Stimulated activated CD4-positive, alpha-beta T cell treated with anti-CD3 and anti-CD28 coated beads, Interleukin-1b, Interleukin-23, amount 100 ng/mL, for 1 hour (primary cell): ENCODE measurements around the gene LTN1.
"Not testable (repeated sequence)": the region's sequence is repeated elsewhere in the genome, so short reads cannot be mapped to it uniquely, and the experiment has no call there.

Experiments used
- DNase-seq, 2 donors: peaks; one replicate each; pipeline ENCODE4 v3.0.0-alpha.2; 2020; ENCODE audit warnings: low read depth in 2 of 2

The LTN1 gene

GRCh38 chr21:28988146-28988545 is 4.5 kb downstream of the LTN1 start:
- not testable (repeated sequence) for DNase-seq

- no peak for DNase-seq
Observed at GRCh38 chr21:28986677-28987076, 6.0 kb downstream of the LTN1 start.

- DNase-seq: no peak
Observed at GRCh38 chr21:28982637-28983036, 10.0 kb downstream of the LTN1 start.

- DNase-seq: no peak
Observed at GRCh38 chr21:28979092-28979491, 13.6 kb downstream of the LTN1 start.

- no peak for DNase-seq
Observed at GRCh38 chr21:28975397-28975796, 17.3 kb downstream of the LTN1 start.

- no peak for DNase-seq
Observed at GRCh38 chr21:28974531-28975227, 18.0 kb downstream of the LTN1 start.

- no peak for DNase-seq
Observed at GRCh38 chr21:28972398-28972797, 20.3 kb downstream of the LTN1 start.

- DNase-seq: no peak
Observed at GRCh38 chr21:28971171-28971570, 21.5 kb downstream of the LTN1 start.

- no peak for DNase-seq
Observed at GRCh38 chr21:28963831-28964230, 28.8 kb downstream of the LTN1 start.

GRCh38 chr21:28962465-28962864 is 30.2 kb downstream of the LTN1 start:
- no peak for DNase-seq

GRCh38 chr21:28961927-28962326 is 30.8 kb downstream of the LTN1 start:
- DNase-seq: no peak

GRCh38 chr21:28960245-28960644 is 32.4 kb downstream of the LTN1 start:
- DNase-seq: no peak

- DNase-seq: no peak
Observed at GRCh38 chr21:28959367-28960099, 33.1 kb downstream of the LTN1 start.

- DNase-seq: no peak
Observed at GRCh38 chr21:28953247-28953646, 39.4 kb downstream of the LTN1 start.

- no peak for DNase-seq
Observed at GRCh38 chr21:28952686-28953085, 40.0 kb downstream of the LTN1 start.

GRCh38 chr21:28949318-28949717 is 43.4 kb downstream of the LTN1 start:
- no peak for DNase-seq

- DNase-seq: no peak
Observed at GRCh38 chr21:28944296-28944695, 48.4 kb downstream of the LTN1 start.

- DNase-seq: no peak
Observed at GRCh38 chr21:28943631-28944030, 49.0 kb downstream of the LTN1 start.

- DNase-seq: no peak
Observed at GRCh38 chr21:28938726-28939125, 54.0 kb downstream of the LTN1 start.

GRCh38 chr21:28937737-28938136 is 54.9 kb downstream of the LTN1 start:
- DNase-seq: no peak

- no peak for DNase-seq
Observed at GRCh38 chr21:28936721-28937120, 56.0 kb downstream of the LTN1 start.

GRCh38 chr21:28936036-28936435 is 56.6 kb downstream of the LTN1 start:
- DNase-seq: no peak

- DNase-seq: no peak
Observed at GRCh38 chr21:28932717-28933116, 60.0 kb downstream of the LTN1 start.
